SK-N-SH (cell line): ENCODE results near the gene PHACTR3. TPM values are rescaled to one million over a fixed set of nuclear protein-coding genes. Genes with fewer than 3 reads are reported as not detected.

Experiments used
- CTCF ChIA-PET: fragments of 300-600, 350-600 bp; formaldehyde crosslinking; extraction: SDS; loops from one replicate; lab custom pipeline; 2021; lab: Yijun Ruan, JAX
- POLR2A ChIA-PET: fragments of 350-600 bp; sonication (Branson Sonifier 250); formaldehyde crosslinking; extraction: SDS; loops from one replicate; lab custom pipeline; 2020; ENCODE audit warnings: antibody characterized with exemption, inconsistent platforms; lab: Yijun Ruan, JAX
- DNase-seq: peaks from one replicate; pipeline ENCODE4 v3.0.0; 2012
- H2AFZ ChIP-seq: fragments of 200-600 bp; sonication (generic); 2 replicates; pipeline ENCODE4 v1.8.1; 2016; ENCODE audit warnings: antibody characterized with exemption, mild to moderate bottlenecking, low read depth
- H3F3A ChIP-seq: fragments of 200-600 bp; sonication (generic); replicated peaks from 2 replicates; pipeline ENCODE3; 2016; ENCODE audit warnings: antibody characterized with exemption, mild to moderate bottlenecking; ENCODE audit not compliant: insufficient read depth
- H3K27ac ChIP-seq, 2 experiments: fragments of 200-500 bp in 1 of 2; fragments of 200-600 bp in 1 of 2; sonication (Bioruptor generic) in 1 of 2; sonication (generic), shearing (Covaris generic) in 1 of 2; 2 replicates each; pipeline versions ENCODE4 v1.5.1 to v1.6.1; 2014 to 2016; ENCODE audit warnings: low read depth in 2 of 2, inconsistent platforms in 1 of 2, low read length in 1 of 2, mild to moderate bottlenecking in 1 of 2, mixed read lengths in 1 of 2
- H3K27me3 ChIP-seq: fragments of 200-600 bp; sonication (generic), shearing (Covaris generic); 2 replicates; pipeline ENCODE4 v1.6.1; 2016; ENCODE audit warnings: mixed run types; ENCODE audit not compliant: insufficient read depth
- H3K36me3 ChIP-seq, 2 experiments: fragments of 200-500 bp in 1 of 2; fragments of 200-600 bp in 1 of 2; sonication (Bioruptor generic) in 1 of 2; sonication (generic) in 1 of 2; replicated peaks in 1 of 2; 2 replicates each; pipeline versions ENCODE3 to v1.5.1; 2014 to 2016; ENCODE audit warnings: low read length in 1 of 2, mild to moderate bottlenecking in 1 of 2; ENCODE audit not compliant: insufficient read depth in 2 of 2, control insufficient read depth in 1 of 2
- H3K4me1 ChIP-seq, 2 experiments: fragments of 200-500 bp in 1 of 2; fragments of 200-600 bp in 1 of 2; sonication (Bioruptor generic) in 1 of 2; sonication (generic), shearing (Covaris generic) in 1 of 2; 2 replicates each; pipeline versions ENCODE4 v1.5.1 to v1.6.1; 2014 to 2016; ENCODE audit warnings: low read depth in 1 of 2, low read length in 1 of 2, mixed run types in 1 of 2; ENCODE audit not compliant: insufficient read depth in 2 of 2, control insufficient read depth in 1 of 2
- H3K4me2 ChIP-seq: fragments of 200-600 bp; sonication (generic), shearing (Covaris generic); 2 replicates; pipeline ENCODE4 v1.6.1; 2017; ENCODE audit warnings: mixed run types
- H3K4me3 ChIP-seq, 2 experiments: fragments of 200-500 bp in 1 of 2; fragments of 200-600 bp in 1 of 2; sonication (Bioruptor generic) in 1 of 2; sonication (generic), shearing (Covaris generic) in 1 of 2; 2 replicates each; pipeline versions ENCODE4 v1.5.1 to v1.8.1; 2014 to 2016; ENCODE audit warnings: low read depth in 2 of 2, inconsistent platforms in 1 of 2, low read length in 1 of 2, mild to moderate bottlenecking in 1 of 2, mixed read lengths in 1 of 2, moderate library complexity in 1 of 2
- H3K79me2 ChIP-seq: fragments of 200-600 bp; sonication (generic); 2 replicates; pipeline ENCODE4 v1.8.1; 2017; ENCODE audit warnings: mild to moderate bottlenecking; ENCODE audit not compliant: insufficient read depth
- H3K9ac ChIP-seq: fragments of 200-600 bp; sonication (generic); 2 replicates; pipeline ENCODE4 v1.6.1; 2017; ENCODE audit warnings: mixed run types
- H3K9me2 ChIP-seq: fragments of 200-600 bp; sonication (generic); 2 replicates; pipeline ENCODE4 v1.6.1; 2017; ENCODE audit warnings: mixed run types
- H3K9me3 ChIP-seq: fragments of 200-600 bp; sonication (generic); 2 replicates; pipeline ENCODE4 v1.6.1; 2017; ENCODE audit warnings: mixed run types, mild to moderate bottlenecking, moderate library complexity
- H4K20me1 ChIP-seq: fragments of 200-600 bp; sonication (generic); 2 replicates; pipeline ENCODE4 v1.6.1; 2017; ENCODE audit warnings: mild to moderate bottlenecking, mixed run types; ENCODE audit not compliant: insufficient read depth
- CHD2 ChIP-seq: fragments of 150-350 bp; IDR thresholded peaks from 2 replicates; pipeline ENCODE4 v1.6.1; 2018; ENCODE audit warnings: low read length; ENCODE audit not compliant: partially characterized antibody
- ELF1 ChIP-seq: IDR thresholded peaks from 2 replicates; pipeline ENCODE4 v1.4.0; 2012
- EP300 ChIP-seq, 2 experiments: IDR thresholded peaks; 2 replicates each; pipeline versions ENCODE4 v1.4.0 to v1.6.1; 2012; ENCODE audit warnings: borderline replicate concordance in 1 of 2, low read depth in 1 of 2, low read length in 1 of 2
- FOSL2 ChIP-seq: IDR thresholded peaks from 2 replicates; pipeline ENCODE4 v1.4.0; 2012; ENCODE audit warnings: low read depth, mild to moderate bottlenecking, moderate library complexity, borderline replicate concordance
- GABPA ChIP-seq: IDR thresholded peaks from 2 replicates; pipeline ENCODE4 v1.4.0; 2012; ENCODE audit warnings: low read depth, mild to moderate bottlenecking
- MEF2A ChIP-seq: IDR thresholded peaks from 2 replicates; pipeline ENCODE4 v1.4.0; 2012; ENCODE audit warnings: low read depth, borderline replicate concordance
- MXI1 ChIP-seq: IDR thresholded peaks from 2 replicates; pipeline ENCODE4 v1.6.1; 2012; ENCODE audit warnings: mild to moderate bottlenecking, low read depth, low read length, improper control_type of control experiment
- NFIC ChIP-seq: IDR thresholded peaks from 2 replicates; pipeline ENCODE4 v1.4.0; 2012; ENCODE audit warnings: borderline replicate concordance
- NRF1 ChIP-seq: IDR thresholded peaks from 2 replicates; pipeline ENCODE4 v1.6.1; 2012; ENCODE audit warnings: low read depth, mild to moderate bottlenecking, low read length
- PBX3 ChIP-seq: IDR thresholded peaks from 2 replicates; pipeline ENCODE4; 2012
- POLR2AphosphoS5 ChIP-seq: IDR thresholded peaks from 2 replicates; pipeline ENCODE4 v1.6.1; 2012; ENCODE audit warnings: low read depth, low read length
- RCOR1 ChIP-seq: fragments of 150-350 bp; IDR thresholded peaks from 2 replicates; pipeline ENCODE4 v1.6.1; 2017; ENCODE audit warnings: antibody characterized with exemption, low read length
- SIN3A ChIP-seq: IDR thresholded peaks from 2 replicates; pipeline ENCODE4 v1.6.1; 2012; ENCODE audit warnings: low read depth, mild to moderate bottlenecking, low read length, moderate library complexity, borderline replicate concordance
- TAF1 ChIP-seq: IDR thresholded peaks from 2 replicates; pipeline ENCODE4 v1.6.1; 2012; ENCODE audit warnings: low read depth, mild to moderate bottlenecking, low read length, moderate library complexity, borderline replicate concordance
- TCF12 ChIP-seq: IDR thresholded peaks from 2 replicates; pipeline ENCODE4 v1.4.0; 2012
- TEAD4 ChIP-seq: IDR thresholded peaks from 2 replicates; pipeline ENCODE4 v1.4.0; 2012; ENCODE audit warnings: mild to moderate bottlenecking, borderline replicate concordance; ENCODE audit not compliant: insufficient read depth
- USF2 ChIP-seq: fragments of 150-350 bp; IDR thresholded peaks from 2 replicates; pipeline ENCODE4 v1.6.1; 2017; ENCODE audit warnings: antibody characterized with exemption, low read length, low read depth, borderline replicate concordance
- ZBTB33 ChIP-seq: IDR thresholded peaks from 2 replicates; pipeline ENCODE4 v1.4.0; 2012; ENCODE audit warnings: low read depth, borderline replicate concordance
- WGBS: methylation state at CpG from one replicate; pipeline ENCODE4 v1.1.6; 2017; ENCODE audit warnings: low lambda C conversion rate; 5-methylcytosine and 5-hydroxymethylcytosine counted together
- polyA plus RNA-seq, 3 experiments: library from polyadenylated mRNA; depleted of rRNA; stranded (reverse); fragments of >200 nt; gene quantifications; 2 replicates each; pipeline ENCODE4 v1.2.3, GENCODE V29; 2012
- TF ChIP-seq, protein P1 (sequence below): IDR thresholded peaks from 2 replicates; pipeline ENCODE4 v1.4.0; 2012; ENCODE audit warnings: low read depth, borderline replicate concordance
- TF ChIP-seq, protein P2 (sequence below): IDR thresholded peaks from 2 replicates; pipeline ENCODE4 v1.4.0; 2012; ENCODE audit warnings: low read depth

Gene PHACTR3
- polyA plus RNA-seq, 1 of the 3 experiments (the other 2 are of a cell fraction): 0.10 TPM

GRCh38 chr20:59802471-59803221 is 198.3 kb downstream of the PHACTR3 start (continued):
- TF ChIP-seq, protein P1, sequence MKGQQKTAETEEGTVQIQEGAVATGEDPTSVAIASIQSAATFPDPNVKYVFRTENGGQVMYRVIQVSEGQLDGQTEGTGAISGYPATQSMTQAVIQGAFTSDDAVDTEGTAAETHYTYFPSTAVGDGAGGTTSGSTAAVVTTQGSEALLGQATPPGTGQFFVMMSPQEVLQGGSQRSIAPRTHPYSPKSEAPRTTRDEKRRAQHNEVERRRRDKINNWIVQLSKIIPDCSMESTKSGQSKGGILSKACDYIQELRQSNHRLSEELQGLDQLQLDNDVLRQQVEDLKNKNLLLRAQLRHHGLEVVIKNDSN: no peak
- TF ChIP-seq, protein P2, sequence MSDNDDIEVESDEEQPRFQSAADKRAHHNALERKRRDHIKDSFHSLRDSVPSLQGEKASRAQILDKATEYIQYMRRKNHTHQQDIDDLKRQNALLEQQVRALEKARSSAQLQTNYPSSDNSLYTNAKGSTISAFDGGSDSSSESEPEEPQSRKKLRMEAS: no peak
- TF ChIP-seq NRF1 (no peak), EP300 (IDR thresholded peaks at IDR 0.05; ENCODE audit: borderline replicate concordance in 1 of 2, low read depth in 1 of 2, low read length in 1 of 2) (no peak)
- TF ChIP-seq, all 33 proteins: peak for 0

GRCh38 chr20:59804347-59804746 is 200.0 kb downstream of the PHACTR3 start:
- Histone ChIP-seq H3K9ac (no peak overlapping the region), H4K20me1 (no peaks in the 10 kb centered on the region), H3K4me3 (no peak overlapping the region)
- CTCF ChIA-PET: interaction anchor here (3.5 kb wide), 1 partner anchor 45 kb away, joined by 12 read pairs; no protein-coding TSS in a partner anchor
- WGBS: 48% methylated on average over 5 of the region's 5 CpGs
- TF ChIP-seq, protein P2: no peak
- TF ChIP-seq MXI1 (no peak), SIN3A (no peak), TAF1 (no peak), EP300 (IDR thresholded peaks at IDR 0.05; ENCODE audit: borderline replicate concordance in 1 of 2, low read depth in 1 of 2, low read length in 1 of 2) (no peak), MEF2A (no peak), CHD2 (no peak), NFIC (no peak), TCF12 (no peak), FOSL2 (no peak), PBX3 (no peak), ELF1 (no peak), GABPA (no peak), RCOR1 (no peak), POLR2AphosphoS5 (no peak), ZBTB33 (no peak), USF2 (no peak), TEAD4 (no peak)
- TF ChIP-seq, protein P1: no peak
- TF ChIP-seq, all 33 proteins: peak for 0
- Histone ChIP-seq H3F3A (no peaks in the 10 kb centered on the region), H3K27me3 (no peaks in the 10 kb centered on the region), H3K4me1 (no peaks in the 10 kb centered on the region), H3K4me2 (no peak overlapping the region), H3K36me3 (no peaks in the 10 kb centered on the region), H2AFZ (no peak overlapping the region), H3K27ac (no peak overlapping the region), H3K9me3 (0 out of 2 replicates have a peak, but pooled peaks cover 4% of the 10 kb centered on the region), H3K79me2 (no peaks in the 10 kb centered on the region), H3K9me2 (no peaks in the 10 kb centered on the region)
- DNase-seq: peak; percentile 0
- POLR2A ChIA-PET: no interaction called here
